Epithelial cell of proximal tubule (primary cell): ENCODE results near the gene TSPAN11. TPM values are rescaled to one million over a fixed set of nuclear protein-coding genes. Genes with fewer than 3 reads are reported as not detected.

Experiments
- DNase-seq: peaks from one replicate; pipeline ENCODE4 v3.0.0-alpha.2; 2011; ENCODE audit warnings: low read depth
- H3K4me3 ChIP-seq: 2 replicates; pipeline ENCODE4 v1.5.1; 2011; ENCODE audit warnings: low read depth, mild to moderate bottlenecking, low read length
- total RNA-seq: library from RNA; depleted of rRNA; stranded (reverse); fragments of >200 nt; gene quantifications from 2 replicates; pipeline ENCODE4 v1.2.3, GENCODE V29; 2015
- TF ChIP-seq, protein P1 (sequence below): conservative IDR thresholded peaks from 2 replicates; pipeline ENCODE4 v1.5.1; 2012; ENCODE audit warnings: low read depth, mild to moderate bottlenecking, low read length

Gene TSPAN11
- total RNA-seq, 1 donor from 2014 or later: 1.3 TPM

DNA sequence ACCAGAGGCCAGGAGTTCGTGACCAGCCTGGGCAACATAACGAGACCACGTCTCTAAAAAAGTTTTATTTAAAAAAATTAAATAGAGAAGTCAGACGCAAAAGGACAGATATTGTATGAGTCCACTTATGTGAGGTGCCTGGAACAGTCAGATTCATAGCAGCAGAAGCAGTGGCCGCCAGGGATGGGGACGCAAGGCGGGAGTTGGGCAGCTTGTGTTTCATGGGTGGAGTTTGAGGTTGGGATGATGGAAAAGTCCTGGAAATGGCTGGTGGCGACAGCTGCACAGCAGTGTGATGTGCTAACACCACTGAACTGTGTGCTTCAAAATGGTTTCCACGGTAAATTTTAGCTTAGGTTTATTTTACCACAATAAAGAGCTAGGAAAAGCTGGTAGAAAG lies 89.5 kb downstream of the TSPAN11 start:
- no peak overlapping the region for H3K4me3 ChIP-seq
- TF ChIP-seq, protein P1, sequence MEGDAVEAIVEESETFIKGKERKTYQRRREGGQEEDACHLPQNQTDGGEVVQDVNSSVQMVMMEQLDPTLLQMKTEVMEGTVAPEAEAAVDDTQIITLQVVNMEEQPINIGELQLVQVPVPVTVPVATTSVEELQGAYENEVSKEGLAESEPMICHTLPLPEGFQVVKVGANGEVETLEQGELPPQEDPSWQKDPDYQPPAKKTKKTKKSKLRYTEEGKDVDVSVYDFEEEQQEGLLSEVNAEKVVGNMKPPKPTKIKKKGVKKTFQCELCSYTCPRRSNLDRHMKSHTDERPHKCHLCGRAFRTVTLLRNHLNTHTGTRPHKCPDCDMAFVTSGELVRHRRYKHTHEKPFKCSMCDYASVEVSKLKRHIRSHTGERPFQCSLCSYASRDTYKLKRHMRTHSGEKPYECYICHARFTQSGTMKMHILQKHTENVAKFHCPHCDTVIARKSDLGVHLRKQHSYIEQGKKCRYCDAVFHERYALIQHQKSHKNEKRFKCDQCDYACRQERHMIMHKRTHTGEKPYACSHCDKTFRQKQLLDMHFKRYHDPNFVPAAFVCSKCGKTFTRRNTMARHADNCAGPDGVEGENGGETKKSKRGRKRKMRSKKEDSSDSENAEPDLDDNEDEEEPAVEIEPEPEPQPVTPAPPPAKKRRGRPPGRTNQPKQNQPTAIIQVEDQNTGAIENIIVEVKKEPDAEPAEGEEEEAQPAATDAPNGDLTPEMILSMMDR: no peak

DNA sequence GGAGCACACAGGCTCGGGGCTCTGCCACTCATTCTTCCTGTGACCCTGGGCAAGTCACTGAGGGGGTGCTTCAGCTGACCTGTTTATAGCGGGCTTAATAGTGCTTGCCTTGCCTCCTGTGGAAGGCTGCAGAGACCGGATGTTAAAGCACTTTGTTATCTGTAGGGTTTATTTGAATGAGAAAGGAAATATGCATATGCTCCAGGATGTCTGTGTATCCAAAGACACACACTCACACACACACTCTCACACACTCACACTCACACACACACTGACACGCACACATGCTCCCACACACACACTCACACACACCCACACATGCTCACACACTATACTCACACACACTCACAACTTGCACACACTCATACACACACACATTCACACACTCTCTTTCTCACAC lies 91.0 kb downstream of the TSPAN11 start:
- TF ChIP-seq, protein P1: no peak
- DNase-seq: no peak
- H3K4me3 ChIP-seq: no peak overlapping the region

More for the DNA sequence above, 89.5 kb downstream of the TSPAN11 start:
- no peak for DNase-seq

DNA sequence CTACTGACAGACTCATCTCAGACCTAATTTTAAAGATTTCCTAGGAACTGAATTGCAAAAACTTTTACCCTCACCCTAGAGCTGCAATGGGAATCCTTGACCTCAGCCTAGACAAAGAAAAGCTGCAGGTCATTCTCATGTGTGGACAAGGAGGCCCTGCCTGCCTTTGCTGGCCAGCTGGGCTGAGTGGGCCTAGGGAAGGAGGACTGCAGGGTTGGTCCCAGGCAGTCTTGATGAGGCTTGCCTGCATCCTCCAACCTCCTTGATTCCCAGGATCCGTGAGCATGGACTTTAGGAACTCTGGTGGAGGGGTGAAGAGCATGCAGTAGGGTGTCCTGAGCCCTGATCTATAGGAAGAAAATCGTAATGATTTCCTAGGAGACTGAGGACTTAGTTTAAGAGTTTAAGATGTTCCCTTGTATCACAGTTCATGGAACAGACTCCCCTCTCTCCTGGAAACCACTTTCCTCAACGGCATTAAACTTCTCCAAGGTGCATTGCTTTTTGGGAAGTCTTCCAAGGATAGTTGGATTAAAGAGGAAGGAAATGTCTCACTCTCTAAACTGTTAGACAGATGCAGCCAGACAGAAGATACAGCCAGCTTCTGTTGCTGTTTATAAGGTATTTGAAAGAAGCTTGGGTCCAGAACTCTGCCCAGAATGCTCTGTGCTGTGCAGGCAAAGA lies 91.7 kb downstream of the TSPAN11 start:
- TF ChIP-seq, protein P1: no peak
- no peak for DNase-seq
- H3K4me3 ChIP-seq: no peak overlapping the region

DNA sequence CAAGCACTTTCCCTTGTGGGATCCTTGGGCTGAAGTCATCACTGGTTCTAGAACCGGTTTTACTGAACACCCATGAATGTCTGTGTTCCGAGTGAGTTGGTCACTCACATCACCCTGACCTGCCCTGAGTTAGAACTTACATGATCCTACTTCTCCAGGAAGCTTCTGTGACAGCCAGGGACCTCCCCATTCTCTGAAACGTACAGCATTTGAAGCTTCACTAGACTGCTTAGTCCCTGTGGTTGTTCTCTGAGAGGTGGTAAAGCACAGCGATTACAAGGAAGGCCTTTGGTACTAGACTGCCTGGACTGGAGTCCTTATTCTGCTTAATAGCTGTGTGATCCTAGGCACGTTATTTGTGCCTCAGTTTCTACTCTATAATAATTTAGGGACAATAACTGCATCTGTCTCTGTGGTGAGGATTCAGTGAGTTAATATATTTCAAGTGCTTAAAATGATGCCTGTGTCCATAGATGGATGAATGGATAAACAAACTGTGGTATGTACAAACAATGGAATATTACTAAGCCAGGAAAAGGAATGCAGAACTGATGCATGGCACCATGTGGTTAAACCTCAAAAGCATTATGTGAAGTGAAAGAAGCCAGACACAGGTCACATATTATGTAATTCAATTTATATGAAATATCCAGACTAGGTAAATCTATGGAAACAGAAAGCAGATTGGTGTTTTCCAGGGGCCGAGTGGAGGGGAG lies 92.4 kb downstream of the TSPAN11 start:
- DNase-seq: no peak
- no peak overlapping the region for H3K4me3 ChIP-seq
- TF ChIP-seq, protein P1: no peak

DNA sequence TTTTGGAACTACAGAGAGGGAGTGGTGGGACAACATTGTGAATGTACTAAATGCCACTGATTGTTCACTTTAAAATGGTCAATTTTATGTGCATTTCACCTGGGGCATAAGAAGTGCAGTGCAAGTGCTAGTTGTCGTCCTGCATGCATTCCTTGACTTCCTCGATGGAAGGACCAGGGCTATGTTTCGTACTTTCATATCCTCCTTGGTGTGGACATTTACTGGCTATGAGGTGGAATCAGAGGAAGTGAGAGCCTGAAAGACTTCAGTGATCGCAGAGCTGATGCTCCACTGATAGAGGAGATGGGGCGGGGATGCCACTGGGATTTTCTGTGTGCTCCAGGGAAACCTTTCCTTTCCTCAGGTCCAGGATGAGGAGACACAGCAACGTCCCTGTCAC lies 93.0 kb downstream of the TSPAN11 start:
- DNase-seq: no peak
- TF ChIP-seq, protein P1: no peak

DNA sequence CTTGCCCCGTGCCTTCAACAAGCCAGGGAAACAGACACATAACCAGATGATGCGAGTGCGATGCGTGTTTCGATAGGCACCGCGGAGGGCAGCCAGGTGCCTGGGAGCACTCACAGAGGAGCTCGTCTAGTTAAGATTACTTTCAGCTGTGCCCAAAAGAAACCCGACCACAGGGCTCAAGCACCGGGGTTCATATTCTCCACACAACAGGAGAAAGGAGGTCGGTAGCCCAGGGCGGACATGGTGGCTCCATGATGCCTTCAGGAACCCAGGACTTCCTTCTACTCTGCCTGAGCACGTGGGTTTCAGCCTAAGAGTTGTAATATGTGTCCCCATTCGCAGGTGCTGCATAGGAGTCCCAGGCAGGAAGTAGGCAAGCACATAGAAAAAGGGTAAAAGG lies 93.4 kb downstream of the TSPAN11 start:
- H3K4me3 ChIP-seq: no peak overlapping the region
- TF ChIP-seq, protein P1: no peak
- no peak for DNase-seq

More for the DNA sequence above, 93.0 kb downstream of the TSPAN11 start:
- H3K4me3 ChIP-seq: no peak overlapping the region
